Activated T-cell treated with anti-CD3 and anti-CD28 coated beads for 4 hours (primary cell): Measurements from ENCODE around the gene PCARE.

Source experiments
- DNase-seq: peaks from one replicate; pipeline ENCODE4 v3.0.0-alpha.2; 2020

The PCARE gene

DNA sequence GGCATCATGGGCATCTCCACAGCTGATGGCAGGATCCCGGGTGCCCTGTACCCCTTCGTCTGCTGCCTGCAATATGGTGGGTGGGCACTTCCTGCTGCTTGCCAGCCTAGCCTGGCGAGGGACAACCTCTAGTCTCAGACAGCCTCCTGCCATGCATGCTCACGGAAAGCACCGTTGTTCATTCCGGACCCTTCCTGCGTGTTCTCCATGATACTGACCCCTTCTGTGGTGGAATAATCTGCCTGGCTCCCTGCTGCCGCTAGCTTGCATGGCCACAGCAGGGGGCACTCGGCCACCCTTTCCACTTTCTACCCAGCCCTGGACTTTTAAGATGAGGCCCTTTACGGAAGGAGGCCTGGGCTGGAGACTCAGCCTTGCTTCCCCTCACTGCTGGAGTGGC lies 12.0 kb downstream of the PCARE start:
- no peak for DNase-seq

DNA sequence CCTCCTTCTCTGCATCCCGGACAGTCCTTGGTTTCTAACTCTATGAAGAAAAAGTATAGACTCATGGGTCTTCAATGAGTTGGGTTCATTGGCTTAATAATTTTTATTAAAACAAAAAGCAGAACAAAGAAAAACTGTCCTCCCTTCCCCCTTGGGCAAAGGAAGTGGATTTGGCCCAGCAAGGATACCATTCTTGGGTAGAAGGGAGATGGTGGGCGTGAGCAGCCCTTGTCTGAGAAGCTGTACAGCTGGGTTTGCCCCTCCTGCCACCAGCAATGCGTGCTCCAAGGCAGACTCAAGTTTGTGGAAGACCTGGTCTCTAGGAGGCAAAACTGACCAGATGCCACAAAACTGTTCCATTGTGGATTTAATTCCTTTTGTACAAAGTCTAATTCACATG lies 12.7 kb downstream of the PCARE start:
- DNase-seq: no peak

DNA sequence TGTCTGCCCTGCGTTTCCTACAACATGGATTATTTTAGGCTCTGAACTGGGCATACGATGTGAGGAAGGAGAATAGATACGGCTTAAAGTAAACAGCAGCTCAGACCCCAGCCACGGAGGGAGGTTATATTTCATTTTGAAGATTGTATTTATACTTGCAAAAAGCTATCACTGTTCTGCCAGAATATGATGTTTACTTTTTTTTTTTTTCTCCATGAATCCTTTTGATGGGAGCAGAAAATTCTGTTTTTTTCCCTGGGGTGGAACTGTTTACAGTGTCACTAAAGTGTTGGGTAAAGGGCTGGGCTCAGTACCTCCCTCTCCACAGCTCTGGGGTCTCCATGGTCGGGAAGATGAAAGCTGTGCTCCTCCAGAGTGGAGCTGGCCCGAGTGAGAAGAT lies 13.1 kb downstream of the PCARE start:
- no peak for DNase-seq

DNA sequence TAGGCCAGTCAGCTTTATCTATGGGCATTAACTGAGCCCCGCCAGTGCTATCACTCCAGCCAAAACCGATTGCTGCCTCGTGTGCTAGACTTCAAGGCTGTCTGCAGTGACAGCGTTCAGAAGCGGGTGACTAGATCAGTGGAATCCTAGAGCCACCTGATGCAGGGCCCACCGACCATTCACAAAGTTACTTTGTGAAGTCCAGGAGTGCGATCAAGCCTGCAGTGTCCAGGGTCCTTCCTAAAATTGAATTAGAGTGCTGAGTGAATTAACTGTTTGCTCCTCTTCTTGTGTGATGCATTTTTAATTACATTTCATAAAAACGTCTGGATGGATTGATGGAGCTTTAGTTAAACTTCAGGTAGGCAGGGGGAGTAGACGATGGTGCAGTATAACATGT lies 13.9 kb downstream of the PCARE start:
- DNase-seq: no peak

DNA sequence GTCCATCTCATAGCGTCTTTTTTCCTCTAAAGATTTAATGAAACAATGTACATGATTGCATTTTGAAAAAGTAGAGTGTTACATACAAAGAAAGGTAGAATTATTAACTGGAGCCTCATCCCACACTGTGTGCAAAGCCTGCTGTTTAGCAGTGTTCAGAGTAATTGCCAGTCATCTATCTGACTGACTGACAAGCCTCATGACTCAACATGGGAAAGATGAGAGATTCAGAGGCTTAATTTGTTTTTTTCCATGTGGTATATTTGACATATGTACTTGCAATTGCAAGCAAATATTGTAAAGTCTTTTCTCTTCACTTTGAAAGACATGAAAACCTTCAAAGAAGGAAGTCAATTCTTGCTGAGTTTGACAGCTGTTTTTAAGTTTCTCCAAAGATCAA lies 14.7 kb downstream of the PCARE start:
- no peak for DNase-seq

DNA sequence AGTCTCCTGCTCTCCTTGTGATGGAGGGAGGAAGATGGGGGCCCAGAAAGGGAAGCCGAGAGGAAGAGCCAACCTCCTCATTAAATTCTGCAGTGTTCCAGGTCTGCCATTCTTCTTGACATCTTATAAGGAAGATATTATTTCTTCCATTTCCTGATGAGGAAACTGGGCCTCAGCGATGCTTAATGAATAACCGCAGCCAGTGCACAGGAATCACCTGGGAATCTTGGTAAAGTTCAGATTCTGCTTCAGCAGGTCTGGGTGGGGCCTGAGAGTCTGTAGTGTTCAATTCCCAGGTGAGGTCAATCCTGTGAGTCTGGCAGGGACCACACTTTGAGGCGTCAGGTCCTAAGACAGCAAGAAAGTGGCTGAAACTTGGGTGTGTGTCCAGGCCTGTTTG lies 17.3 kb downstream of the PCARE start:
- DNase-seq: no peak

DNA sequence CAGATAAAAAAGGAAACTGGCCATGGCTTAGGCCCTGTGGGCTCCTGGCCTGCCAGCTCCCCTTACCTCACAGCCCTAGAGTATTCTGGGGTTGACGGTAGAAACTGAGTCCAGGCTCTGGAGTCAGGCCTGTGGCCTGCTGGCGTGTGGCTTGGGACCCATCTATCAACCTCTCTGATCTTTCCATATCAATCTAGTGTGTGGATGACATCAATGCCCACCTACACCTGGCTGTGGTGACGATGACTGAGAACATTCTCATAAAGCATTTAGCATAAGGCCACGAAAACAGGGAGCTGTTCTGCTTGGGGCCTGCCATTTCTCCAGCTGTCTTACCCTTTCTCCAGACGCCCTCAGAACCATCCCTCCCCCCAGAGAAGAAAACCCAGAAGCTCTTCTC lies 17.9 kb downstream of the PCARE start:
- DNase-seq: no peak

DNA sequence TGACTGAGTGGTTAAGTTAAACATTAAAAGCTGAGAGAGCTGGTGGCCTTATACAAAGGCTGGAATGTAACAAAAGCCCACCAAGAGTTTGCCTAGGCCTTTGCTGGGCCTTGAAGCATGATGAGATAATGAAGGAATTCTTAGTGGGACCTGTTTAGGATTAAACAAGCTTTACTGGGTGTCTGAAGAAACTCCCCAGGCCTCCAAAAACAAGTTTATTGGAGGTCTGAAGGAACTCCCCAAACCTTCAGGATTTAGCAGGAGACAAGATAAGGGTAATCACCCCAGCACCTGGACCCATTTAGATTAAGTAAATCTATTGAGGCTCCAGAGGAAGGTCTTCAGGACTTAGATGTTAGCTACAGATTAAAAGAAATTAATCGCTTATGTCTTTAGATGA lies 18.7 kb downstream of the PCARE start:
- no peak for DNase-seq

DNA sequence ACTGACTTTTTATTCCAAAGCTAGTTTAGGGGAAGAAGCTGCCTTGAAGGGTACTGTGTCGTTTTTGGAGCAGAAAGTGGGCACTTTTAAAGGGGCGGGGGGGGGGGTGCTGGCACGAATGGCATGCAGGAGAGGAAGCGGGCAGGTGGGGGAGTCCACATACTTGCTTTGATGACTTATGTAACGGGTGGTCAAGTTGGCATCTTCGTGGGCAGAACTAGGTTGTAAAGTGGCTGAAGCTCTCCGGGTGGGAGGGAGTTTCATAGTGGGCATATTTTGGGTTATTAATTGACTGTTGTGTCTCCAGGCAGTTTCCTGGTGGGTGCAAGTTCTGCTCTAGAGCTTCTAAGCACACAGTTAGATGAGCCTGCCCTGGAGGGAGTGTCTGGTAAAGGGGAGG lies 19.9 kb downstream of the PCARE start:
- DNase-seq: no peak

DNA sequence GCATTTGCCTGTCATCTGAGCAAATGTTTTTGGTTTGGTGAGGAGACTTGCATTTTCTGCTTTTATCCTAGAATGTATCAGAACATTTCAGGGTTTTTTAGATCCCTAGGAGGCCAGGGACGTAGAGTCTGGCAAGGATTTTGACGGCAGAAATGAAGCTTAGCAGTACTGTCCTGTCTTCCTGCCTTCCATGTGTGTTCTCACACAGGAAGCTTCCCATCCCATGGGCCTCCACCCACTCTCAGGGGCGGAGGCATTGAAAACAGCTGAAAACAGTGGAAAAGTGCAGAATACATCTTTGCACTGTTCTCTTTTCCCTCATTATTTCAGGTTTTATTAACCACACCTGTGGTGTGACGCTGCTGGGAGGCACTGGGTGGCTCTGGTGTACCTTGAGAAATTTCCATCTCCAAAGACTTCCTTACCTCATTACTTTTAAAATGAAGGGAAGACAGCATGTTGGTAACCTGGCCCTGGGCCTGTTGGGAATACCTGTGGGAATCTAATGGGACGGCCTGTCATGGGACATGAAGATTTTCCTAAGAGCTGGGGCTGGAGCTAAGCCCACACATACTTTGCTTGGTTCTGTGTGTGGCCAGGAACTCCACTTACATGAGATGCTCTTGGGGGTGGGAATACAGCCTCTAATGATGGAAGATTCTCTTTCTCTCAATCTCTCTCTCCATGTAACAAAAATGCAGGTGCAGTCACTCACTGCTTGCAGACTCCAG lies 20.5 kb downstream of the PCARE start:
- no peak for DNase-seq

DNA sequence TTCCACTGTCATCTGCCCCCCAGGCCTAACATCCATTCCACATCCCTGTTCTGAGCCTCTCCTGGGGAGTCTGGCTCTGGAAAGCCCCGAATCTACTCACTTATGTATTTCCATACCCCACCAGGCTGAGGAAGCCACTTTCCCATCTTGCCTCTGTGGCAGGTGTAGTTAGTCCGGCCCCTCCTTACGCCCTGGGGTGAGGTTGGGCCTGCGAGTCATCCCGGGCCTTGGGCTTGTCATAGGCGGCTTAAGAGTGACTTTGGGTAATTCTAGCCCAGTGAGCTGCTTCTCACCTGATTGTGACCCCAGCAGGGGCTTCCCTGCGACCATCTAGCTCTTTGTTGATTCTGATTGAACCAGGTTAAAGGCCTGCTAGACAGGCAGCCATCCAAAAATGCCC lies 21.1 kb downstream of the PCARE start:
- no peak for DNase-seq

DNA sequence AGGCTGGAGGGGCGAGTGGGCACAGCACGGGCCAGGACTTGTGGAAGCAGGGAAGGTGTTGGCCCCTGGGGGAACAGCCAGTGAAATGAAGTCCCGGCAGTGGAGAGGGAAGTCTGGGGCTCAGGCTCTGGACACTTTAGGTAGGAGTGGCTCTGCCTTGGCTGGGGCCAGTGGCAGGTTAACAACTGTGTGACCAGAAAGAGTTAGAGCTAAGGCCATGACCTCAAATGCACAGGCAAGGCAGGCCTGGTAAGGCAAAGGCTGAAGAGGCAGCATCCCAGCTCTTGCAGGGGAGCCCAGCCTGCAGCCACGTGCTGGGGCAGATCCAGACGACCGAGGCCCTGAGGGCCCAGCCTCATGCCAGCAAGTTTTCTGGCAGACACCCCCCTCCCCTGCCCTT lies 21.5 kb downstream of the PCARE start:
- DNase-seq: no peak

DNA sequence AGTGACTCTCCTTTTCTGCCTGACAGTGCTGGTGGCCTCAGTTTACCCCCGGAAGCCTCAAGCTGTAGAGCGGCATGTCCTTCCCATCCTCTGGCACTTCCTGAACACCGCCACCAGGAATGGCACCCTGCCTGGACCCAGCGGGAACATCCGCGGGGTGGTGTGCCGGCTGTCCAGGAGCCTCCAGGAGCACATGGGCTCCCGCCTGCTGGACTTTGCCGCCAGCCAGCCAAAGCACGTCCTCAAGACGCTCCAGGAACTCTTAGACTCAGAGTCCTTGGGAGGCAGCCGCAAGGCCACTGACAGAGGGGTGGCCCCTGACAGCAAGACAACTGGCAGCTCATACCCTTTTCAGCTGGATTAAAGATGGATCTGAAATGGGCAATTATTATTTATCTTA lies 22.6 kb downstream of the PCARE start:
- DNase-seq: no peak

DNA sequence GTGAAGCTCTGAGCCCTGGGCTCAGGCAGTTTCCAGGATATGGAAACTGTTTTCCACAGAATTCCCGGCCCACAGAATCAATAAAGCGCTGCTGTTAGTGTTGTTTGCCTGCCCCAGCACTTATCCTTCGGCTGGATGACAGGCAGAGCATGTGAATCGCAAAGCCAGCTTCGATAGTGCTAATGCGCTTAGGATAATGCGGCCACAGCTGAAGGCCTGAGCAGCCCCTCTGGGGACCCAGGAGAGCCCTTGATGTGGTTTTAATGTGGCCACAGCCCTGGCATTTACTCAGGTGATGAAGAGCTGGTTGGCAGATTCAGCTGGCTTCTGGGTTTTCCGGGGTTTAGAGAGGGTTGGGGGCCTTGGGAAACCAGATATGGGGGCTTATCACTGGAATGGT lies 23.7 kb downstream of the PCARE start:
- DNase-seq: no peak

DNA sequence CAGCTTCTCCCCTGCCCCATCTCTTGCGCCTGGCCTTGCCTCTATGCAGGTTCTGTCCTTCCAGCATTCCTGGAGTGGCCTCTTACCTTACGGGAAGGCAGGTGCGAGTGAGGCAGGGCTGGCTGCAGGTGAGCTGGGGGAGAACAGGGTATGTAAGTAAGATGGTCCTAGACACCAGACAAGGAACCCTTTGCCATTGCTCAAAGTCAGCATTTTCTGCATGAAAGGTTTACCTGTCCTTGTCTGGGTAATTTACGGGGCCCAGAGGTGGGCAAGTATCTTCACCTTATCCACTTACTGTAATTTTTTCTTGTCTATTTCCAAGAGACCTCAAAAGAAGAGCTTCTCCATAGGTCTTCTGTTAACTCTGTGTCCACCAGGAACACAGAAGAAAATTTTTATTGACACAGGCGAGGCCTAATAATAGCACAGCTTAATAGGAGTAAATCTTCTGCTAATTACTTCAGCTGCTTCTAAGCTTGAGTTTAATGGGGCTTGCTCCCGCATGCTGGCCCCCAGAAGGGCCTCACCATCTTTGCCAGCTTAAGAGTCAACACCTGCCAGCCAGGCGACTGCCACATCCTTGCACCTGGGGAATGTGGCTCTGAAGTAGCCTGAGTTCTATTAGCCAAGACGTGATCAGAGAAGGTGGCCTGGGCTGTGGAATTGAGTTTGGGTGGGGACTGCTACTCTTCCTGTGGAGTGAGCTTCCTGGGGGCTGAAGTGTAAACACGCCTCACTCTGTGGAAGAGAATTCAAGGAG lies 27.1 kb downstream of the PCARE start:
- no peak for DNase-seq

DNA sequence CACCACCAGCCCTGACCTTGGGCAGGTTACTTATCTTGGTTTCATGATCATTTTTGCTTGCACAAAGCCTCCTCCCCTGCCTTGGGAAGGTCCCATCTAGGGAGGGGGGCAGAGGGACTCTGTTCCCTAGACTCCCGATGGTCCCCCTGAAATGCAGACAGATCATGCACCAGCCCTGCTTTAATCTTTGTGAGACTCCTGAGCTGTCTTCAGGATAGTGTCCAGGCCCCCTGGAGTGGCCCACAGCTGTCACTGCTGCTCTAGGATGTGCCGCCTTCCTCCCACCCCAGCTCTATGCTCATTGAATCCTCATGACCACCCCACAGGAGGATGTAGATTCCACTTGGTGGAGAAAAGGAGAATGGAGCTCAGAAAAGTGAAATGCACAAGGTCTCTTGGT lies 28.0 kb downstream of the PCARE start:
- no peak for DNase-seq

DNA sequence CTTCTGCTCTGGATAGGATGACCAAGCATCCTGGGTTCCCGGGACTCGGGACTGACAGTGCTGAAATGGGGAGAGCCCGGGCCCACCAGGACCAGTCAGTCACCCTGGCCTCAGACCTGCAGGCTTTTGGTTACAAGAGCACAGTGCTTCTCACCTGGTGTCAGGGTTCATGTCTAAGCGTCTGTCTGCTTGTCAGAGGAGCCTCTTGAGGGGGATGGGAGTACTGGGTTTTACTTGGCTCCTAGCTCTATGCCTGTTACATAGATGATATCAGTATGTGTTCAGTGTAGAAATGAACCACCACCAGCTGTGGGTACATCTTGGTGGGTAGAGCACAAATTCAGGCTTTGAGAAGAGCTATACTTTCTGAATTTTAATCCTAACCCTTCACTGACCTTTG lies 29.9 kb downstream of the PCARE start:
- DNase-seq: no peak

DNA sequence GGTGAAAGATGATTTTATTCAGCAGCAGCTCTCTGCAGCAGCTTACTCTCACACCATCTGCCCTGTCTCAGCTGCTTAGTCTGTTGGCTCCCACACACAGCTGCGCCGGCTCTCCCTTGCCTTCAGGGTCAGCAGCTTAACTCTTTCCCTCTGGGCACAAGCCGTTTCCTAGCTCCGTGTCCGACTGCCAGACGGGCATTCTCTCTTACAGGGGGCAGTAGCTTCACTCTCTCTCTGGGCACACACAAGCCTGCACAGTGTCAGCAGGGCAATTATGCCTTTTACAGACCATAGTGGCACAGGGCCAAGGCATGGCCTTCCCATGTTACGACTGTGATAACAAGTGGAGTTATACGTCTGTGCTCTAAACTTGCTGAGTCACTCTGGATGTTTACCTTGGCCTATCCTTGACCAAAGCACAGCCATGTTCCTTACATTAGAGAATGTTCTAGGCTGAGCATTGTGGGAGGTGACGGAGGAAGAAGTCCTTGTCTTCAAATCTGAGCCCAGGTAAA lies 31.7 kb downstream of the PCARE start:
- no peak for DNase-seq

DNA sequence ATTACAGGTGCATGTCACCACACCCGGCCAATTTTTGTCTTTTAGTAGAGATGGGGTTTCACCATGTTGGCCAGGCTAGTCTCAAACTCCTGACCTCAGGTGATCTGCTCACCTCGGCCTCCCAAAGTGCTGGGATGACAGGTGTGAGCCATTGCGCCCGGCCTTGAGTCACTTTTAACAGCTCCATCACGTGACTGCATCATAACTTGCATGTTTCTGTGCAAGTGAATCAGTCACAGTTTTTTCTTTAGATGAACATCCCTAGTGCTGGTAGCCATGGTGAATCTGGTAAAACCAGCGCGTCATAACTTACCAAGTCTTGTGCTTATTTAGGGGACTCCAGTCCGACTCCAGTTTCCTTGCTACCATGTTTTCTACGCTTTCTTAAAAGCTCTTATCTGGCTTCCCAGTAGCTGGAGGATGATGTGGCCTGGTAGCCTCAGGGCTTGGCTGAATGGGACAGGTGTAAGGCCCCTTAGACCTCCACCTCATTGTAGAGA lies 33.1 kb downstream of the PCARE start:
- no peak for DNase-seq

DNA sequence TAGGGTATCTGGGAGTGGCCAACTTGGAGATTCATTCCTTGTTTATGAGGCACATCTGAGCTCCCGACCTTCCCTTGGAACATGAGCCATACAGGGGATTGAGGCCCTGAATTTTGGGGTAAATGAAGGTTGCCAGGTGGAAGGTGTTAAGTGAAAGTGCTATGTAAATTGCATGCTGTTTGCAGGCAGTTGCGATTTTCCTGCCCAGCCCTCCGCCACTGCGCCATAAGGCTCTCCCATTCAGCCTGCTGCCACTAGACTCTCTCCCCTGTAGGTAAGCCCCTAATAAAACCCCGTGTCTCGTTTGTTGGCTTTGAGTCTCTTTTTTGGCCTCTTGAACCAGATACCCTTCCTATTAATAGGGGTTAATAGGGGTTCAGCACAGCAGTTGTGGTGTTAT lies 33.8 kb downstream of the PCARE start:
- no peak for DNase-seq

DNA sequence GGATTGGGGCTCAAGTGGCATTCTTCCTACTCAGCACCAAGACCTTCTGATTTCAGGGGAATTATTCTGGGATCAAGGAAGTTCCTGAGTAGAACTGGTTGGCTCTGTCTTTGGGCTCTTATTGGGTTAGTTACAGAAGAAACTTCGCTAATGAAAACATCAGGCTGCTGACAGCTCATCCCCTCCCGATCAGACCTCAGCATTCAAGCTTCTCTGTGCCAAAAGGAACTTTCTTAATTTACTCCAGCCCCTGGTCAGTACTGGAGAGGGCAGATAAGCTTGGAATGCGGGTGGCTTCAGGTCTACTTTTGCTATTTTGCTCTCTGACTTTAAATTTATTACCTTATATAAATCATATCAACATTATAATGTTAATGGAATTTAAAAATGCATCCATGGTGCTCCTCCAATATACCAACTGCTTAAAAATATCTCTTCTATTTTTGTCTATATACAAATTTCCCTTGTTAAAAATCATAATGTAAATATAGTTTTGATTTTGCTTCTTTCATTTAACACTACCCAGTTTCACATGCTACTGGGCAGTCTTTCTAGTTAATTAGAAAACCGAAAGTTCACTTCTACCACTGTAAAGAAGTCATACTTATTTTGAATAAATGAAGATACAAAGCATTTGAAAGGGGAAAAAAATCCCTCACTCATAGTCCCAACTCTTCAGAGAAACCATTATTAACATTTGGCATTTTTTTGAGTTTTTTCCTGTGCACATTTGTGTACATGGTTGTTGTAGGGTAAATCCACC lies 34.4 kb downstream of the PCARE start:
- DNase-seq: no peak

DNA sequence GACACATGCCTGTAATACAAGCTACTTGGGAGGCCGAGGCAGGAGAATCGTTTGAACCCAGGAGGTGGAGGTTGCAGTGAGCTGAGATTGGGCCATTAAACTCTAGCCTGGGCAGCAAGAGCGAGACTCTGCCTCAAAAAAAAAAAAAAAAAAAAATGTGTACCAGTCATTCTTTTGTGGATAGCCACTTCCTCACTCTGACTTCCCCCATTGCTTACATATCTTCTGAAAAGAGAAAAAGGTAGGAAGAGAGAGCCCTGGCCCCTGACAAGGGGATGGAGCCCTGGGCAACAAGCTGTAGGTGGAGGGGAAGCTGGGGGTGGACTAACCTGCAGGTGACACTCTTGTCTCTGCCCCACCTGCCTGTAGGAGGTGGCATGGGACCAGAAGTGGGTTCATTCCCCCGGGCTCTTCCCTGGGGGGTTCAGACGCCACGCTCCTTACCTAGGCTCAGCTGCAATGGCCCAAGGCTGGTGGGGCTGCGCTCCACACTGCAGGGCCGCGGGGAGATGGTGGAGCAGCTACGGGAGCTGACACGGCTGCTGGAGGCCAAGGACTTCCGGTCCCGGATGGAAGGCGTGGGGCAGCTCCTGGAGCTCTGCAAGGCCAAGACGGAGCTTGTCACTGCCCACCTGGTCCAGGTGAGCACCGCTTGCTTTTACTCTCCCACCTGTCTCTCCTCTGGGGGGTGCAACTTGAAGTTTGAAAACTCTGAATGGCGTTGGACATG lies 39.1 kb downstream of the PCARE start:
- DNase-seq: no peak

DNA sequence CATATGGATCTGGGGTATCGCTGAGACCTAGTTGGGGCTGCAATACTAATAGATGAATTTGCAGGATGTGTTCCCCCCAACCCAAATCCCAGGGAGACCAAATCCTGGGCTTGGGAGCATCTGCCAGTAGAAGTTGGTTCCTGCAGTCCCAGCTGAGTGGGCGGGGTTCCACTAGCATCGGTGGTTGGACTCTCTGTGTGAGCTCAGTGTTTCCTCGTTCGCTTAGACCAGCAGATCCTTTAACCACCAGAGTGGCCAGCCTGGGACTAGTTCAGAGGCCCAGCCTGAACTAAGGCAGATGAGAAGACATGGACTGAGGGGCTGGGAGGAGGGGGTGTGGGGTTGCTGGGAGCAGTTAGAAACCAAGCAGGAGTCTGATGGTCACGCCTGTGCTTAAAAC lies 40.7 kb downstream of the PCARE start:
- DNase-seq: no peak
